ENCODE results near the gene NUCKS1. TPM values are rescaled to one million over a fixed set of nuclear protein-coding genes. Genes with fewer than 3 reads are reported as not detected.
A peak's percentile ranks its signal among the peaks of the same experiment; 100 is the strongest.

Gene NUCKS1
- total and polyA plus RNA-seq, 2 of the 8 experiments (the other 6 are each of a cell fraction or from before 2014, with no cell fraction given): 126 to 461 TPM

- ChIA-PET CTCF (ENCODE audit: partially characterized antibody) (interaction anchor here (0.7 to 18.5 kb wide), 8 partner anchors 10 to 123 kb away, joined by 3 to 856 read pairs (median 4); partner anchors contain the start of gene SLC45A3), POLR2A (ENCODE audit: partially characterized antibody) (interaction anchor here (0.9 to 19.3 kb wide), 7 partner anchors 9 to 80 kb away, joined by 4 to 241 read pairs (median 8); partner anchors contain the start of gene SLC45A3)
- H3K79me1 ChIP-seq (ENCODE audit: low read depth, low read length): peaks cover 14% of the 10 kb centered on the region
- H3K79me2 ChIP-seq (ENCODE audit: control insufficient read depth in 1 of 2, insufficient read depth in 2 of 2, low read length in 2 of 2): peaks cover 0 to 39% of the 10 kb centered on the region in 2 experiments; a peak in 2 of 4 replicates
- peak overlapping the region; percentile 40; the same call in 1 of the 2 replicates for H2BK15ac ChIP-seq (ENCODE audit: low read length)
- 0 out of 2 replicates have a peak overlapping the region, but pooled peaks have one; percentile 94 for H2BK12ac ChIP-seq (ENCODE audit: low read depth, low read length)
- peak overlapping the region; percentile 96; the same call in 1 of the 2 replicates for H3K18ac ChIP-seq (ENCODE audit: extremely low read depth, low read length)
- peaks cover 17 to 54% (median 44%) of the 10 kb centered on the region in 4 experiments for H3K4me1 ChIP-seq (replicated peaks in 1 of 4; ENCODE audit: control insufficient read depth in 3 of 4, insufficient read depth in 4 of 4, low read length in 3 of 4)
- H3K56ac ChIP-seq (replicated peaks; ENCODE audit: insufficient read length, low read depth, low read length): no peak overlapping the region
- H4K20me1 ChIP-seq (replicated peaks in 1 of 2; ENCODE audit: control insufficient read depth in 1 of 2, insufficient read depth in 2 of 2, low read length in 2 of 2): peaks cover 1 to 2% of the 10 kb centered on the region in 2 experiments
- H2AFZ ChIP-seq (ENCODE audit: low read length): no peak overlapping the region
- H2BK20ac ChIP-seq (ENCODE audit: low read length): 0 out of 2 replicates have a peak overlapping the region, but pooled peaks have one; percentile 3
- H2BK120ac ChIP-seq (replicated peaks; ENCODE audit: low read depth, low read length): peak overlapping the region; percentile 33
- no peak overlapping the region for H3K9ac ChIP-seq (replicated peaks in 1 of 4; ENCODE audit: extremely low read depth in 1 of 4, low read depth in 3 of 4, low read length in 3 of 4)
- FAIRE-seq (no peak), DNase-seq (ENCODE audit: low read depth in 1 of 2, low spot score in 2 of 2) (no peak)
- H4K8ac ChIP-seq (ENCODE audit: extremely low read depth, insufficient read depth, low read length): peak overlapping the region; percentile 54; the same call in 1 of the 2 replicates
- peak overlapping the region; percentile 64 to 77; a peak in 2 of 4 replicates for H3K4me2 ChIP-seq (ENCODE audit: insufficient read depth in 1 of 2, low read depth in 2 of 2, low read length in 2 of 2)
- no peak overlapping the region for H3K27ac ChIP-seq (ENCODE audit: low read depth, low read length)
- H4K91ac ChIP-seq (replicated peaks; ENCODE audit: insufficient read length, low read length): peak overlapping the region; percentile 13
- peaks cover 0 to 6% (median 1%) of the 10 kb centered on the region in 4 experiments; a peak in 2 of 8 replicates for H3K36me3 ChIP-seq (ENCODE audit: control insufficient read depth in 2 of 4, insufficient read depth in 4 of 4, low read length in 3 of 4)
- H3K9me3 ChIP-seq (ENCODE audit: insufficient read depth in 2 of 2, low read depth in 1 of 2, low read length in 1 of 2): no peaks in the 10 kb centered on the region
- no peak overlapping the region; the same call in 1 of the 2 replicates for H2AK5ac ChIP-seq (ENCODE audit: low read depth, low read length)
- H3K14ac ChIP-seq (ENCODE audit: insufficient read length): no peak overlapping the region
- no peak overlapping the region for H3K4me3 ChIP-seq (ENCODE audit: extremely low read depth in 1 of 4, insufficient read depth in 2 of 4, low read depth in 3 of 4, low read length in 4 of 4)
- no peaks in the 10 kb centered on the region for H3K27me3 ChIP-seq (replicated peaks in 1 of 4; ENCODE audit: control insufficient read depth in 3 of 4, extremely low read depth in 1 of 4, insufficient read depth in 3 of 4, low read length in 3 of 4)
- H3K23ac ChIP-seq (ENCODE audit: insufficient read length): no peak overlapping the region
- WGBS, 2 experiments (ENCODE audit: extremely low coverage in 1 of 2, insufficient coverage in 1 of 2, insufficient read length in 1 of 2, insufficient replicate concordance in 2 of 2, low coverage in 1 of 2, low lambda C conversion rate in 2 of 2, missing lambda C conversion rate in 1 of 2): 60% methylated on average over 5 of the region's 5 CpGs; no CpG with 5 or more reads in 1 of the 2 experiments
- no peak overlapping the region for H4K5ac ChIP-seq (ENCODE audit: insufficient read length, low read depth, low read length)
- no peaks in the 10 kb centered on the region for H3K23me2 ChIP-seq (ENCODE audit: low read depth, low read length)
- peak overlapping the region; percentile 46 for H3K4ac ChIP-seq (replicated peaks; ENCODE audit: insufficient read length, low read depth, low read length)
- H2BK5ac ChIP-seq (ENCODE audit: low read depth, low read length): 0 out of 2 replicates have a peak overlapping the region, but pooled peaks have one; percentile 57
- TF ChIP-seq YY1 (IDR thresholded peaks at IDR 0.05; ENCODE audit: low read depth, low read length): no peak
- TF ChIP-seq JUN (IDR thresholded peaks at IDR 0.05; ENCODE audit: low read depth, low read length): no peak
- TF ChIP-seq CBX8 (IDR thresholded peaks at IDR 0.05; ENCODE audit: borderline replicate concordance, low read depth, low read length): no peak
- TF ChIP-seq EZH2 (IDR thresholded peaks at IDR 0.05; ENCODE audit: low read depth, low read length, severe bottlenecking): no peak
- TF ChIP-seq HDAC6 (IDR thresholded peaks at IDR 0.05; ENCODE audit: low read depth, low read length): no peak
- TF ChIP-seq GTF2F1 (IDR thresholded peaks at IDR 0.05; ENCODE audit: borderline replicate concordance, low read depth, low read length): no peak
- no peak for TF ChIP-seq CBX5 (IDR thresholded peaks at IDR 0.05; ENCODE audit: low read depth, low read length)
- TF ChIP-seq E2F6 (IDR thresholded peaks at IDR 0.05): peak; percentile 53; the same call in 1 of the 2 replicates
- no peak for TF ChIP-seq RFX5 (IDR thresholded peaks at IDR 0.05; ENCODE audit: borderline replicate concordance, low read depth, low read length)
- TF ChIP-seq TEAD4 (IDR thresholded peaks at IDR 0.05; ENCODE audit: low read depth, low read length): no peak
- no peak for TF ChIP-seq USF2 (IDR thresholded peaks at IDR 0.05; ENCODE audit: low read length)
Observed at GRCh38 chr1:205668951-205669340, 81.0 kb downstream of the NUCKS1 start.

All from H1 (cell line).